H1 (cell line): ENCODE measurements around the gene SHISA9.

Source experiments
- BACH1 ChIP-seq: IDR thresholded peaks from 2 replicates; pipeline ENCODE4 v1.6.1; 2012; ENCODE audit warnings: low read length, improper control_type of control experiment
- EGR1 ChIP-seq: IDR thresholded peaks from 2 replicates; pipeline ENCODE4 v1.6.1; 2011; ENCODE audit warnings: low read depth, low read length, borderline replicate concordance
- EZH2 ChIP-seq: fragments of 200-600 bp; sonication (generic); IDR thresholded peaks from 2 replicates; pipeline ENCODE4 v1.7.1; 2012; ENCODE audit warnings: low read depth, mild to moderate bottlenecking, moderate library complexity, low read length, inconsistent platforms; ENCODE audit not compliant: severe bottlenecking
- POLR2A ChIP-seq, 2 experiments: IDR thresholded peaks; 1 replicate in 1 of 2; 2 replicates in 1 of 2; pipeline ENCODE4 v1.6.1; 2011; ENCODE audit warnings: low read depth in 2 of 2, low read length in 2 of 2, mild to moderate bottlenecking in 2 of 2; ENCODE audit errors: control extremely low read depth in 1 of 2
- RFX5 ChIP-seq: IDR thresholded peaks from 2 replicates; pipeline ENCODE4 v1.6.1; 2011; ENCODE audit warnings: low read depth, low read length, improper control_type of control experiment, borderline replicate concordance
- RXRA ChIP-seq: IDR thresholded peaks from 2 replicates; pipeline ENCODE4 v1.6.1; 2011; ENCODE audit warnings: low read depth, mild to moderate bottlenecking, low read length, moderate library complexity; ENCODE audit not compliant: insufficient read depth
- TF ChIP-seq, protein P1 (sequence below), 3 experiments: IDR thresholded peaks; 1 replicate in 2 of 3; 2 replicates in 1 of 3; pipeline versions ENCODE4 v1.5.1 to v1.6.1; 2011; ENCODE audit warnings: low read length in 3 of 3, mild to moderate bottlenecking in 3 of 3, inconsistent platforms in 2 of 3, low read depth in 1 of 3, moderate library complexity in 1 of 3; ENCODE audit not compliant: insufficient read depth in 1 of 3; ENCODE audit errors: control extremely low read depth in 1 of 3

DNA sequence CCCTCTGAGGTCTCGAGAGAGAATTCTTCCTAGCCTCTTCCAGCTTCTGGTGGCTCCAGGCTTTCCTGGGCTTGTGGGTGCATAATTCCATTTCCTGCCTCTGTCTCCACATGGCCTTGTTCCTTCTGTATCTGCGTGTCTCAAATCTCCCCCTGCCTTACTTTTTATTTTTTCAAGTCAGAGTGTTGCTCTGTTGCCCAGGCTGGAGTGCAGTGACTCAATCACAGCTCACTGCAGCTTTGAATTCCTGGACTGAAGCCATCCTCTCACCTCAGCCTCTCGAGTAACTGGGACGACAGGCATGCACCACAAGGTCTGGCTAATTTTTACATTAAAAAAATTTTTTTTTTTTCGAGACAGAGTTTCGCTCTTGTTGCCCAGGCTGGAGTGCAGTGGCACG, 120.6 kb downstream of the SHISA9 start:
- no peak for TF ChIP-seq RFX5
- TF ChIP-seq RXRA: no peak
- TF ChIP-seq, protein P1, sequence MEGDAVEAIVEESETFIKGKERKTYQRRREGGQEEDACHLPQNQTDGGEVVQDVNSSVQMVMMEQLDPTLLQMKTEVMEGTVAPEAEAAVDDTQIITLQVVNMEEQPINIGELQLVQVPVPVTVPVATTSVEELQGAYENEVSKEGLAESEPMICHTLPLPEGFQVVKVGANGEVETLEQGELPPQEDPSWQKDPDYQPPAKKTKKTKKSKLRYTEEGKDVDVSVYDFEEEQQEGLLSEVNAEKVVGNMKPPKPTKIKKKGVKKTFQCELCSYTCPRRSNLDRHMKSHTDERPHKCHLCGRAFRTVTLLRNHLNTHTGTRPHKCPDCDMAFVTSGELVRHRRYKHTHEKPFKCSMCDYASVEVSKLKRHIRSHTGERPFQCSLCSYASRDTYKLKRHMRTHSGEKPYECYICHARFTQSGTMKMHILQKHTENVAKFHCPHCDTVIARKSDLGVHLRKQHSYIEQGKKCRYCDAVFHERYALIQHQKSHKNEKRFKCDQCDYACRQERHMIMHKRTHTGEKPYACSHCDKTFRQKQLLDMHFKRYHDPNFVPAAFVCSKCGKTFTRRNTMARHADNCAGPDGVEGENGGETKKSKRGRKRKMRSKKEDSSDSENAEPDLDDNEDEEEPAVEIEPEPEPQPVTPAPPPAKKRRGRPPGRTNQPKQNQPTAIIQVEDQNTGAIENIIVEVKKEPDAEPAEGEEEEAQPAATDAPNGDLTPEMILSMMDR (IDR thresholded peaks at IDR 0.05; ENCODE audit: control extremely low read depth in 1 of 3, insufficient read depth in 1 of 3, low read depth in 1 of 3, low read length in 3 of 3): no peak
- TF ChIP-seq BACH1: no peak
- no peak for TF ChIP-seq EZH2
- no peak for TF ChIP-seq POLR2A (IDR thresholded peaks at IDR 0.05; ENCODE audit: control extremely low read depth in 1 of 2, low read depth in 2 of 2, low read length in 2 of 2)
- no peak for TF ChIP-seq EGR1
